Omental fat pad (tissue), 4 donors: ENCODE data around the gene ZSWIM6. TPM values are rescaled to one million over a fixed set of nuclear protein-coding genes. Genes with fewer than 3 reads are reported as not detected.

Source experiments
- ATAC-seq: fragments of 150-250 bp; one replicate; pipeline ENCODE4 v1.9.1; 2016; ENCODE audit warnings: mild to moderate bottlenecking, moderate library complexity; ENCODE audit not compliant: low FRiP score
- DNase-seq: peaks from one replicate; pipeline ENCODE4 v3.0.0-alpha.2; 2019; ENCODE audit warnings: low spot score
- total RNA-seq, 4 donors: library from RNA; depleted of rRNA; stranded (reverse); fragments of >200 nt; gene quantifications; one replicate each; pipeline ENCODE4 v1.1.0, GENCODE V29; 2016
- TF ChIP-seq, protein P1 (sequence below), 3 donors: fragments of 450-650 bp; IDR thresholded peaks; one replicate each; pipeline ENCODE4 v1.5.1; 2016 to 2017; ENCODE audit warnings: antibody characterized with exemption in 3 of 3, mild to moderate bottlenecking in 3 of 3, moderate library complexity in 2 of 3

The ZSWIM6 gene
- total RNA-seq, 4 donors from 2014 or later, result 9.7 to 31.1 (median 18.6) TPM

DNA sequence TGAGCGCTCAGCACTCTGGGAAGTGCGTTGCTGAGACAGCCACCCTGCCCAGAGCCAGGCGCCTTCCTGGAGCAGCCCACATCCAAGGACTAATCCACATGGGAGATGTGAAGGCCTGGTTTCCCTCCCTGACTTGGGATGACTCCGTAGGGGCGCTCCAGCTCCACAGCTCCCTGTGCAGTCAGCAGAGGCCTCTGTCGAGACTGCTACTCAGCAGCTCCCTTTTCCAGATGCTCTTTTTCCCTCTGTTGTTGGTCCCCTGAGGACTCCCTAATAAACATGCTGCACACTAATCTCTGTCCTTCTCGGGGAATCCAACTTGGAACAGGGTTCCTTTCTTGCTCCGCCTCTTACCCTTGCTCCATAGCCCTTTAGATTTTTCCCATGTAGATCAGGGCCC, 237.3 kb downstream of the ZSWIM6 start:
- ATAC-seq (no peak), DNase-seq (no peak)
- TF ChIP-seq, protein P1, sequence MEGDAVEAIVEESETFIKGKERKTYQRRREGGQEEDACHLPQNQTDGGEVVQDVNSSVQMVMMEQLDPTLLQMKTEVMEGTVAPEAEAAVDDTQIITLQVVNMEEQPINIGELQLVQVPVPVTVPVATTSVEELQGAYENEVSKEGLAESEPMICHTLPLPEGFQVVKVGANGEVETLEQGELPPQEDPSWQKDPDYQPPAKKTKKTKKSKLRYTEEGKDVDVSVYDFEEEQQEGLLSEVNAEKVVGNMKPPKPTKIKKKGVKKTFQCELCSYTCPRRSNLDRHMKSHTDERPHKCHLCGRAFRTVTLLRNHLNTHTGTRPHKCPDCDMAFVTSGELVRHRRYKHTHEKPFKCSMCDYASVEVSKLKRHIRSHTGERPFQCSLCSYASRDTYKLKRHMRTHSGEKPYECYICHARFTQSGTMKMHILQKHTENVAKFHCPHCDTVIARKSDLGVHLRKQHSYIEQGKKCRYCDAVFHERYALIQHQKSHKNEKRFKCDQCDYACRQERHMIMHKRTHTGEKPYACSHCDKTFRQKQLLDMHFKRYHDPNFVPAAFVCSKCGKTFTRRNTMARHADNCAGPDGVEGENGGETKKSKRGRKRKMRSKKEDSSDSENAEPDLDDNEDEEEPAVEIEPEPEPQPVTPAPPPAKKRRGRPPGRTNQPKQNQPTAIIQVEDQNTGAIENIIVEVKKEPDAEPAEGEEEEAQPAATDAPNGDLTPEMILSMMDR (IDR thresholded peaks at IDR 0.05), result no peak

DNA sequence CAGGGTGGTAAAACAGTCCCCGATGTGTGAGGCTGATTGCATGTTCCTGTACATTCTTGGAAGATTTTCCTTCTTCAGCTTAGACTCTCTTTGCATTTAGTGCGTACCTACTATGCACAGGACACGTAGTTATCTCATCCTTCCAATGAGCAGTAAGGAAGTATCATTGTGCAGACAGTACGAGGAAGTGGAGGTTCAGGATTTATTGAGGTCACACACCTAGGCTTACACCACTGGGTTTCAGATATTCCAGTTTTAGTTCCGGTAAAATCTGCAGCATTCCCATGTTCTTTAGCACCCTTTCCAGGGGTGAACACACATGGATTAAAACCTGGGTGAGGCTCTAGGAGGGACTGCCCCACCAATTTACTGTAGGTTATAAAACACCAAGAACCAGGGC, 238.7 kb downstream of the ZSWIM6 start:
- TF ChIP-seq, protein P1 (IDR thresholded peaks at IDR 0.05), result no peak
- no peak for DNase-seq
- ATAC-seq, result no peak

DNA sequence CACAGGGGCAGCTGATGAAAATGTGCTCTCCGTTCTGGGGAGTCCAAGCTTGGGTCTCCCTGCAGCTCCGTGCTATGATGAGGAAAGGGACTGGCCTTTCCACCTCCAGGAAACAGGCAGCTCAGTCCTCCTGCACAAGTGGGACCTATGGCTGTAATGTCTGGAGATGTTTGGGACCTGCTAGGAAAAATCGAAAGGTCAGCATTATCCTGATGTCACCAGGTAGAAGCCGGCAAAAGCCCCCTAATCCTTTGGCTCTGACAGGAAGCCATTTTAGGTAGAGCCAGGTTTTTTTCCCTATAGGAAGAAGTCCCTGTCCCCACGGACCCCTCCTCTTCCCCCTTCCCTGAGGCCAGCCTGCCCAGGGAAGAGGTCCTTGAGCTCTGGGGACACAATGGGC, 240.9 kb downstream of the ZSWIM6 start:
- ATAC-seq (no peak), DNase-seq (no peak)
- TF ChIP-seq, protein P1 (IDR thresholded peaks at IDR 0.05), result no peak

DNA sequence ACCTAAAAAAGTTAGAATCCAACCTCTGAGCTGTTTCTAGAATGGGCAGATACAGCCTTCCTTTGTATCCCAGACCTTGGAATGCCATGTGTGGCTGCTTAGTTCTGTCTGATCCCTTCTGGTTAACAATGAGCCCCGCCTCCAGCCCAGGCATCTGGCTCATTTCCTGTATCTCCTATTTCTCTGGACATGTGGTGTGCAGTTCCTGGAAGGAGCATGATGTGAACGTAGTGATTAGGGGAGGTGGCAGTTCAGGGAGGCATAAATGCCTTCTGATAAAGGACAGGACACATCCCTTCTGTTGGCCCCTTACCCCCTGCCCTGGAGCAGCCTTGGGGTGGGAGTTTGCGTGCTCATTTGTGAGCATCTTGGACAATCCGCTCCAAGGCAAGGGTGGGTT, 243.0 kb downstream of the ZSWIM6 start:
- ATAC-seq (no peak), DNase-seq (no peak)
- TF ChIP-seq, protein P1 (IDR thresholded peaks at IDR 0.05), result no peak

DNA sequence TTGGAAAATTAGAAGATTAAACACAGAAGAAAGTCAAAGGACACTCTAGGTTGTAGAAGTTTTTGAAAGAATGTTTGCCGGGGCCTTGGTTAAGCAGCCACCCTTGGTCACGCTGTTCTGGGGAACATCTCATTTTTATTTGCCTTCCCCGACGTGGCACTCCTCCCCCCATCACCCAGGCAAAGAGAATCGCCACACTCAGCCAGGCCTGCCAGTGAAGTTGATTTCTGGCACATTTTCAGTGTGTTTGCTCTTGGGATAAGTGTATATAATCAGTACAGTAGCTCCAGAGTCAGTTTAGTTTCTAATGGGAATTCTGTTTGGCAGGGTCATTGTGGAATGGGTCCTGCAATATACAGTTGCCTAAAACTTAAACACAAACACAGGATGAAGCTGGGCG, 243.5 kb downstream of the ZSWIM6 start:
- DNase-seq (no peak), ATAC-seq (no peak)
- TF ChIP-seq, protein P1 (IDR thresholded peaks at IDR 0.05), result no peak

DNA sequence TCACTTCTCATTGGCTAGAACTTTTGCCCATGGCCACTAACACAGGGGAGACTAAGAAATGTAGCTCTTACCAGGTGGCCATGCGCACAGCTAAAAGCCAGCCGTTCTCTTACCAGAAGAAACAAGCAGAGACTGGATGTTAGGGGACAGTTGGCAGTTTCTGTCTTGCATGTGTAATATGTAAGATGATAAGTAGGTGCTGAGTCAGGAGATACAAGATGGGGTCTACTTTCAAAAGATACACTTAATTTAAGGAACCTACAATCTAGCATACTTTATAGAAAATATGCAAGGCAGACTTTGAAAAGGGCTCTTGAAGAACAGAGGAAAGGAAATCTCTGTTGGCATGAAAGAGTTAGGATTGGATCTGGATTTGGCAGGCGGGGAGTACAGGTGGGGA, 244.5 kb downstream of the ZSWIM6 start:
- TF ChIP-seq, protein P1 (IDR thresholded peaks at IDR 0.05), result no peak
- no peak for DNase-seq
- no peak for ATAC-seq

DNA sequence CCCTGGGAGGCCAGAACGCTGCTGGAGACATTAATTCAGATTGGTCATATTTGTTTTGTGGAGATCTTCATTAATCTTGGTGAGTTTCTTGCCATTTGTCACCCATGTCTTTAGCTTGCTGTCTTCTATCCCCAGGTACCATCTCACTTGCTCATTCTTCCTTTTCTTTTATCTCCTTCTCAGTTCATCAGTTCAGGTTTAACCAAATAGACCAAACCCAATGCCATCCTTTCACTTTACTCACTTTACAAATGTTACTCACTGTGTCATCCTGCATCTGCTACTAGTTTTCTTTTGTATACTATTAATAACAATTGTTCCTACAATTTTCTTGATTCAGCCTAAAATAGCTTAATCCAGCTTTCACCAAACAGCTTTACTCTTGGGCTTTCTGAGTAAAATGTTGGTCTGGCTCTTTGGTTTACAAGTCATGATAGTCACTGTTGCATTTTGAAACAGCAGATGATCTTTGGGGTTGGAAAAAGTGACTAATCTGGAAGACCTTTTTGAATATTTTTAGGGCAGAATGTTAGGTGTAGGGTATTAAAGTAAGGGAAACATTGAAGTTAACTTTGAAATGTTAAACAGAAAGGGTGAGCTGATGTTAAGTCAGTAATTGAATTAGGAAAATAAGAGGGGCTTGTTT, 246.9 kb downstream of the ZSWIM6 start:
- no peak for ATAC-seq
- TF ChIP-seq, protein P1 (IDR thresholded peaks at IDR 0.05), result no peak
- no peak for DNase-seq
